Stimulated activated CD4-positive, alpha-beta T cell treated with anti-CD3 and anti-CD28 coated beads, Interleukin-1b, Interleukin-23, amount 100 ng/mL, for 1 hour (primary cell): ENCODE data around the gene B3GALT5.

Experiments
- DNase-seq, 2 donors: peaks; one replicate each; pipeline ENCODE4 v3.0.0-alpha.2; 2020; ENCODE audit warnings: low read depth in 2 of 2

The B3GALT5 gene

GRCh38 chr21:39604951-39605350 lies 7.8 kb upstream of the B3GALT5 start:
- DNase-seq = no peak

GRCh38 chr21:39610703-39611102 lies 2.0 kb upstream of the B3GALT5 start:
- DNase-seq = no peak

- no peak for DNase-seq
Observed at GRCh38 chr21:39611551-39612190, 1.1 kb upstream of the B3GALT5 start.

GRCh38 chr21:39613041-39613934 lies 548 bp downstream of the B3GALT5 start:
- DNase-seq = no peak

DNA sequence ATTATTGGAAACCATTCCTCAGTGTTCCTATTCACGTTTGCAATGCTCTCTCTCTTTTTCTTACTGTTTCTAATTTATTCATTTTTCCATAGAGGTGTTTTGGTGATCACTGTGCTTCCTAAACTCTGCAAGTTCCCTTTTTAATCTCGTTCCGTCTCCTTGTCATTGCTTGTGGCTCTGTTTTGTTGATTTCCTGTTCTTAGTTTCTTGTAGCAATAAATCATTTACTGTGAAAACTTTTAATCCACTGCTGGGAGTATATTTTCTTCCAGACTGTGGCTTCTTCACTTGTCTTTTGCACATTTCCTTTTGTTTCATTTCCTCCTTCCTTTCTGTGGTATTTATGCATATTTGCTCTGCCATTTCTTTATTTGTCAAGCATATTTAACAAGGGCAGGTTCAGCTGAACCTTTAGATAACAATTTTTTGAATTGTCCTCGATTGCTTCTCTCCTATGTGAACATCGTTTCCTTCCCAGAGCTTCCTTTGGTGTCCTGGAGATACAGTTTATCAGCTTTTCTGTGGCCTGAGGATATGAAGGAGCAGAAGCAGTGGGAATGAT lies 3.6 kb downstream of the B3GALT5 start:
- DNase-seq = no peak

DNA sequence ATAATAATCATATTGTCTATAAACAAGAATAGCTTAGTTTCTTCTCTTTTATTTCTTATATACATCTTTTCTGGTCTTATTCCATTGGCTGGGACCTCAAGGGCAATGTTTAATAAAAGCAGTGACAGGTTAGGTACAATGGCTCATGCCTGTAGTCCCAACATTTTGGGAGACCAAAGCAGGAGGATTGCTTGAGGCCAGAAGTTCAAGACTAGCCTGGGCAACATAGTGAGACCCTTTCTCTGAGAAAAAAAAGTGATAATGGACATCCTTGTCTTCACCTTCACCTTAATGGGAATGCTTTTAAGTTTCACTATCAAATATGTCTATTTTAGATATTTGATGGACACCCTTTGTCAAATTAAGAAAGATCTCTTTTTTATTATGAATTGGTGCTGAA lies 8.1 kb downstream of the B3GALT5 start:
- no peak for DNase-seq

GRCh38 chr21:39625211-39625895 lies 12.6 kb downstream of the B3GALT5 start:
- DNase-seq = no peak

DNA sequence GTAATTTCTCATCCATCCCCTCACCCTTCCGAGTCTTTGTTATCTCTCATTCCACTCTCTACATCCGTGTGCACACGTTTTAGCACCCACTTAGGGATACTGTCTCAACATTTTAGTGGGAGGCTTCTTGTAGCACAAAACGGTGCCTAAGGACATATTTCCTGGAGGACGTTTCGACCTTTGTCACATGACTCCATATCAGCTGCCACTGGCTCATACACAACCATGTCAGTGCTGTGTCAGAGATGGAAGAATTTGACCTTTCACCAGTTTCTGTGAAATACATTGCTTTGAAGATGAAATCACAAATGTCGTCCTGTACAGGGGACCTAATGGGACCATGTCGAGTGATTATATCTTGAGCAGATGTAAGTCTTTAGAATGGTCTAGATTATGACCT lies 15.6 kb downstream of the B3GALT5 start:
- DNase-seq = no peak

DNA sequence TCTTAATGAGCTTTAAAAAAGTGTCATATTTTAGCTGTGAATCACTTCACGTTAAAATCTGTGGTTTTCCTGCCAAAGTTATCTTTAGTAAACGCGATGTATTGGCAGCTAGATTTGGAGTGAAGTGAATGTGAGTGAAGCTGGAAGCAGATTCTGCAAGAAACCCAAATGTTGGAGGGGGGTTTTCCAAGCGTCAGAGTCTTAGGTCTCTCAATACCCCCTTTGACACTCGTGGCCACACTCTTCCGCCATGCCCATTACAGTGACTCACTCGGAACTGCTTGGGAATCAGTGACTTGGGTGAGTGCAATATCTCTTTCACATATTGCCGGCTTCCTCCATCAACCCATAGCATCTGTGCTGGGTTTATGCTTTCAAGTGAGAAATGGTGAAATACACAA lies 17.5 kb downstream of the B3GALT5 start:
- no peak for DNase-seq

DNA sequence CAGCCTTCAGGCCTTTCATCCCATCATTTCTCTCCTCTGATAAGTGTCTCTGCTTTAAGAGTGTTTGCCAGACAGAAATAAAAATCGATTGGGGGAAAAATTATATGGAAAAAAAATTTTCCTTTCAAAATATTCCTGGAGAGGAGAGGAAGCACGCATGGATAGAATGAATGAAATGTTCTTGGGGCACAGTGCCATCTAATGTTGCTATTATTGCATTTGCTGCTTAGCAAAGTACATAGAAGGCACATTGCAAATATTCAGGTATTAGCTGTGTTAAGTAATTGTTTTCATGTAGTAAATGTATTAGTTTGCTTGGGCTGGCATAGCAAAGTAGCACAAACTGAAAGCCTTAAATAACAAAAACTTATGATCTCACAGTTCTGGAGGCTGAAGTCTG lies 18.1 kb downstream of the B3GALT5 start:
- DNase-seq = no peak

- no peak for DNase-seq
Observed at GRCh38 chr21:39631842-39632562, 19.3 kb downstream of the B3GALT5 start.

DNA sequence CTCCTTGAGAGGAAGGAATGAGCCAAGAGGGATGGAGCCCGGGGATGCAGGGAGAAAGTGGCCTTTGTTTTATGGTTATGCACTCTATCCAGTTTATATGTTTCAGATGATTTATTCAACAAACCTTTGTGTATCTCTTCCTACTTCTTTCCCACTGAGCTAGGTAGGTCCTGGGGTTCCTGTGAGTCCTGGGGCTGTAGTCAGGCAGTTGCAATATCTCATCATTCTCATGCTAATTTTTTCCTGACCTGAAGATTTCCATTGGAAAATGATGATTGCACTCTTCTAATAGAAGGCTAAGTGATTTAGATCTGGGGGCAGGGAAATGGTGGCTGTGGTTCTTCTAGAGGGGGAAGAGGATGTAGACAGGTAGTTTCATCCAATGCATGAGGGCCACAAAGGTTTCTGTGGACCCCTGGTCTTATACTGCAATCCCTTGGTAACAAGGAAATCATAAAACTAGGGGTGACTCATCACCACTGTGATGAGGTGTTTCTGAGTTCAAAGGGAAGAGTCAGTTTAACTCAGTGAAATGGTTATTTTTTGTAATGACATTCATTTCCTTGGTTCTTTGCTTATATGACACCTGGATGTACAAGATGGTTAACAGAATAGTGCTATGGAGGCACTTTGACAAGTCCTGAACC lies 20.2 kb downstream of the B3GALT5 start:
- DNase-seq = no peak

DNA sequence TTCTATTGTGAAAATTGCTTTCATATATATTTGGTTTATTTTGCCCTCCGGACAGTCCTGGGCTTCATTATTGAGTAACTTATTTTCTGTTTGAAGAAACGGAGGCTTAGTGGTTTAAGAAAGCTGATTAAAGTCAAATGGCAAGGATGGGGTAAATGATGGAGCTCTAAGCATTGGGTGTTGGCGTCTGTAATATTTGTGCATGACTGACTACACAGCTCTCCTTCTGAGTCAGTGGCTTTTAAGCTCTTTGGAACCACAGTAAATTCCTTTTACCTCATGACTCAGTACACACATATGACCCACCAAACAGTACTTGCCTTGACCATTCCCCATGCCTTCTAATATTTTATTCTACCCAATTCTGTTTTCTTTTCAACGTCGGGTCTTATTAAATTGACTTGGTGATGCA lies 21.0 kb downstream of the B3GALT5 start:
- DNase-seq = no peak

GRCh38 chr21:39634507-39634906 lies 21.8 kb downstream of the B3GALT5 start:
- DNase-seq = no peak

DNA sequence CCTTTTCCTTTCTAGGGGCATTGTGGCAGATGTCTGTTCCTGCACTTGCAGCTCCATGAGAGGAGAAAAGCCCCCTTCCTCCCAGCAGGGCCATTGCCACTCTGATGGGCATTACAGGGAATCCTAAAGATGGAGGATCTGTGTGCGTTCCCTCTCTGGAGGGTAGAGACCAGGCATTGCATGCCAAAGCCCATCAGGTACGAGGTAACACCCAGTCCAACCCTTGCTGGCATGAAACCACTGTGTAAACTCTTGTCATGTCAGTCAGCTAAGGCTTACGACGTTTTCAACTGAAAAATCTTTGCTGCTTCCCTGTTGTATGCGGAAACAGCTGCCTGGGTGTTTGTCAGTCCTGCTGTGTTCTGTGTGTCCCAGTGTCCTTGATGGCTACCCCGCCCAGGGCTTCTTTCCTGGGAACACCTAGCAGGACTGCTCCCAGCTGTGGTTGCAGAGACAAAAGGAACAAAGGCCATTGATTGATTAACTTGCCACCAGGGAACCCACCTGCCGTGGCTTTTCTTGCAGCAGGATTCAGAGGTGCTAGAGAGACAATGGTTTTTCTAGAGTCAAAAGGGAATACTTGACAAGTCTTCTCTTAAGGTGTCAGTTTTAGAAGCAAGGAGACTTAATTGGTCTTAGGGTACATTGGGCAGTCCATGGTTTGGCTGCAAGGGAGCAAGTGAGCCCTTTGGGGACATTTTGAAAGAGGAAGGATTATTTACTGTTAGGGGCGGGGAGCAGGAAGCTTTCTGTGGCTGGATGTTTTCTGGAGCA lies 24.6 kb downstream of the B3GALT5 start:
- no peak for DNase-seq

DNA sequence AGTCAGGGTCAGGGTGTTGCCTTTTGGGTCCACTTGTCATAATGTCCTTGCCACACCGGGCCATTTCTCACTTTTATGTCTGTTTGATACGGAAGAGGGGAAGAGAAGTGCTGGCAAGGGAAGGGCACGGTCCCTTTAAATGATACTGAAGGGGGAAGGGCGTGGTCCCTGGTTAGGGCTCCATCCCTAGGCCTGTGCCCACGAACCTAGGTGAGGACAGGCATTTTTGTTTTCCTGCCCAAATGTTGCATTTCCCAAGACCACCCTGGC lies 25.2 kb downstream of the B3GALT5 start:
- no peak for DNase-seq

GRCh38 chr21:39638281-39638680 lies 25.5 kb downstream of the B3GALT5 start:
- DNase-seq = no peak

- DNase-seq = no peak
Observed at GRCh38 chr21:39640754-39641153, 28.0 kb downstream of the B3GALT5 start.

- DNase-seq = no peak
Observed at GRCh38 chr21:39641827-39642450, 29.2 kb downstream of the B3GALT5 start.

DNA sequence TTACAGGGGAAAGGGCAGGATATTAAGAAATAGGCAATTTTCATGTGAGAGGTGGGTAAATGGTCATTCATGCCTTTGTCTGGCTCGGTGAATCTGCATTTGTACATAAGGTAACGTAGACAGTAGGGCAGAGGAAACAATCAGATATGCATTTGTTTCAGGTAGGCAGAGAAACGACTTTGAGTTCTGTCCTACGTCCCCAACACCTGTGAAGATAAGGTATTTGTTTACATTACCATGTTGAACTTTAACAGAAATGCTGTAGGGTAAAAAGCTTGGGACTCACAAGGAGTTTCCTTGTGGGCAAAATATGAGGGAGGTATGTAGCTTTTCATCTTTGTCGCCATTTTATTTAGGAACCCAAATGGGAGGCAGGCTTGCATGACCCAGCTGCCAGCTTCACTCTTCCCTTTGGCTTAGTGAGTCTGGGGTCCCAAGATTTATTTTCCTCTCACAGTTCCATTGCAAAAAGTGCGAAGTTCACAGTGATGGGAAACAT lies 31.4 kb downstream of the B3GALT5 start:
- no peak for DNase-seq
